ENCODE measurements around the gene SLC17A9.

DNA sequence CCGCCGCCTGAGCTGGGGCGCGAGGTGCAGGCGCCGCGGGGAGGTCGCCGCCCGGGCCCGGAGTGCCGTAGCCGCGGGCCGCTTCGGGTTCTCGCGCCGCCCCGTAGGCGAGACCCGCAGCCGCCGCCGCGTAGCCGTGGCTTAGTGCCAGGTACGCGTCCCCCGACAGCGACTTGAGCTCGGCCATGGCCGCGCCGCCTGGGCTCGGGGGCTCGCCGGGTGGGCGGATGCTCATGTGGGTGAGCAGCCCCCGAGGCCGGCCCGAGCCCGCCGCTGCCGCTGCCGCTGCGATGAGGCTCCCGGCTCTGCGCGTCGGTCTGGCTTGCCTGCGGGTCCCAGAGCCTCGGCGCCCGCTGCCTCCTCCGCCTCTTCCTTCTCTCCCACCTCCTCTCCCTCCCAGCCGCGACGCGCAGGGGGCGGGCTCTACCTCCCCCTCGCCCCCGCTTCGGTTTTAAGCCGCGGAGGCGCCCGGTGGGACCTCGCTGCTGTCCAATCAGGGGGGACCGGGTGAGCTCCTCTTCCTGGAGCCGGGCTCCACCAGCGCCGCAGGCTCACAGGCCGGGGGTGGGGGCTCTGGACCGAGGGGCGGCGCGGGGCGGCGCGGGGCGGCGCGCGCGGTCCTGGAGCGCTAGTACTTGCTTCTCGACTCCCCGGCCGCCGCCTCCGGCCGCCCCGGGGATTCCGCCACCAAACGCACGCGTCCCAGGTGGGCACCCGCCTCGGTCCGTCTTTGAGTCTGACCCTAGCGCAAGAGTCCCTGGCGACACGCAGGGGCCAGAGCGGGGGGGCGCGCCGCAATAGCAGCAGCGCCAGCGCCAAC, 54.2 kb downstream of the SLC17A9 start, which contains the start of gene BHLHE23:
- TF ChIP-seq, protein P1, sequence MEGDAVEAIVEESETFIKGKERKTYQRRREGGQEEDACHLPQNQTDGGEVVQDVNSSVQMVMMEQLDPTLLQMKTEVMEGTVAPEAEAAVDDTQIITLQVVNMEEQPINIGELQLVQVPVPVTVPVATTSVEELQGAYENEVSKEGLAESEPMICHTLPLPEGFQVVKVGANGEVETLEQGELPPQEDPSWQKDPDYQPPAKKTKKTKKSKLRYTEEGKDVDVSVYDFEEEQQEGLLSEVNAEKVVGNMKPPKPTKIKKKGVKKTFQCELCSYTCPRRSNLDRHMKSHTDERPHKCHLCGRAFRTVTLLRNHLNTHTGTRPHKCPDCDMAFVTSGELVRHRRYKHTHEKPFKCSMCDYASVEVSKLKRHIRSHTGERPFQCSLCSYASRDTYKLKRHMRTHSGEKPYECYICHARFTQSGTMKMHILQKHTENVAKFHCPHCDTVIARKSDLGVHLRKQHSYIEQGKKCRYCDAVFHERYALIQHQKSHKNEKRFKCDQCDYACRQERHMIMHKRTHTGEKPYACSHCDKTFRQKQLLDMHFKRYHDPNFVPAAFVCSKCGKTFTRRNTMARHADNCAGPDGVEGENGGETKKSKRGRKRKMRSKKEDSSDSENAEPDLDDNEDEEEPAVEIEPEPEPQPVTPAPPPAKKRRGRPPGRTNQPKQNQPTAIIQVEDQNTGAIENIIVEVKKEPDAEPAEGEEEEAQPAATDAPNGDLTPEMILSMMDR (IDR thresholded peaks at IDR 0.05) = no peak
- no peak for TF ChIP-seq ZFX (IDR thresholded peaks at IDR 0.05; ENCODE audit: borderline replicate concordance)
